Measurements from ENCODE around the gene MARK2.
"Not testable (repeated sequence)": the region's sequence is repeated elsewhere in the genome, so short reads cannot be mapped to it uniquely, and the experiment has no call there.

The MARK2 gene

DNA sequence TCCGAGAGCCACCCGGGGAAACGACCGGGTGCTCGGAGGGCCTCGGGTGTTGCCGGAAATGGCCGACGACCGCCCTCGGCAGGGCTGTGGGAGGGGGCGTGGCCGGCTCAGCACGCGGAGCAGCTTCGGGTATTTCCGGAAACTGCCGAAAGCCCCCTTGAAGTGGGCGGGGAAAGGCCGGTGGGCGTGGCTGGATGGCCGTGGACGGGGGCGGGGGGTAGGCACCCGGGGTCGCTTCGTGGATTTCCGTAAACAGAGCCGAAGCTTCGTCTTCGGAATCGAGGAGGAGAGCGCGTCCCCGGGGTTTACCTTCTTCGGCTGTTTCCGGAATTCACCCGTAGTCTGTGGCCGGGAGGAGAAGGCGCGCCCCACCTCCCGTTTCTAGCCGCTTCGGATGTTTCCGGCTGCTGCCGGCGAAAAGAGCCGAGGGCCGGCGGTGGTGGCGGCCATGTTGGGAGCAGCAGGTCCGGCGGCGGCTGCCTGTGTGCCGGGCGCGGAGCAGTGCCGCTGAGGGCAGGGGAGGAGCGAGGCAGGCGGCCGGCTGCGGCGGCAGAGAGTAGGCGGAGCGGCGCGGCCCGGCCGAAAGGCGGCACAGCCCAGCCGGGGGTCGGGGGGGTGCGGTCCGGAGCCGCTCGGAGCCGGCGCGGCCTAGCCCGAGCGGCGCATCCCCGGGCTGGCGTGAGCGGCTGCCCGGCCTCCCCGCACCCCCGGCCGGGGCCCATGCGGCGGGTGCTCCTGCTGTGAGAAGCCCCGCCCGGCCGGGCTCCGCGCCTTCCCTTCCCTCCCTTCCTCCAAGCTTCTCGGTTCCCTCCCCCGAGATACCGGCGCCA, at the start of gene MARK2:
Gene MARK2, plus strand, starts transcription at position 433 of the 830 bp plus-strand sequence. Its CDS starts 397 bp downstream, at position 830.
- H3K27me3 ChIP-seq (ENCODE audit: control insufficient read depth, insufficient read depth, low read length): no peaks in the 10 kb centered on the region
- H3K36me3 ChIP-seq (ENCODE audit: control insufficient read depth, low read depth, low read length): no peaks in the 10 kb centered on the region
- peaks cover 33% of the 10 kb centered on the region for H3K4me1 ChIP-seq (ENCODE audit: control insufficient read depth, low read depth, low read length)
- peak within 1 kb of the TSS; percentile 86 for H3K4me3 ChIP-seq (ENCODE audit: low read length)
- peak within 1 kb of the TSS; percentile 73 for H3K9ac ChIP-seq (ENCODE audit: low read length)
- H3K9me3 ChIP-seq (ENCODE audit: control insufficient read depth, low read depth, low read length): no peaks in the 10 kb centered on the region
- H3K27ac ChIP-seq (ENCODE audit: low read length): no peak within 1 kb of the TSS

- Histone ChIP-seq H3K4me3 (ENCODE audit: low read length) (no peak overlapping the region), H3K9me3 (ENCODE audit: control insufficient read depth, low read depth, low read length) (peaks cover 9% of the 10 kb centered on the region), H3K36me3 (ENCODE audit: control insufficient read depth, low read depth, low read length) (no peaks in the 10 kb centered on the region), H3K9ac (ENCODE audit: low read length) (no peak overlapping the region), H3K27ac (ENCODE audit: low read length) (no peak overlapping the region), H3K27me3 (ENCODE audit: control insufficient read depth, insufficient read depth, low read length) (no peaks in the 10 kb centered on the region), H3K4me1 (ENCODE audit: control insufficient read depth, low read depth, low read length) (no peaks in the 10 kb centered on the region)
Observed at GRCh38 chr11:63791495-63792167, 47.3 kb upstream of the MARK2 start.

DNA sequence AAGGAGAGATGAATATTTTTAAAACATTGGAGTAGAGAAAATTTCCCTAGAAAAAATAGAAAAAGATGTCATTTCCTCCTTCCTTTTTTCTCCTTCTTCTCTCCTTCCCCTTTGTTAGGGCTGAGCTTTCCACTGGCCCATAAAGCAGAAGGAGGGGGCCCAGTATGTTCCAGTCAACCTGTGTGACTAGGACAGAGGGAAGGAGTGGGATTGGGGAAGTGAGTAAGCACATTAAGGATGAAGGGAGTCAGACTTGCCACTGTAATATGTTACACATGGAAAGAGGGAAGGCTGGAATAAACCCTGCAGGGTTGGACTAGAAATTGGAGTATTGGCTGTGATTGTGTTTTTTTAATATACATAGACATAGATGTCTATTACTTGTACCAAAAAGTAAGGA, 45.7 kb upstream of the MARK2 start:
- no peaks in the 10 kb centered on the region for H3K27me3 ChIP-seq (ENCODE audit: control insufficient read depth, insufficient read depth, low read length)
- H3K27ac ChIP-seq (ENCODE audit: low read length): no peak overlapping the region
- peaks cover 9% of the 10 kb centered on the region for H3K9me3 ChIP-seq (ENCODE audit: control insufficient read depth, low read depth, low read length)
- no peak overlapping the region for H3K4me3 ChIP-seq (ENCODE audit: low read length)
- no peaks in the 10 kb centered on the region for H3K36me3 ChIP-seq (ENCODE audit: control insufficient read depth, low read depth, low read length)
- H3K9ac ChIP-seq (ENCODE audit: low read length): no peak overlapping the region
- no peaks in the 10 kb centered on the region for H3K4me1 ChIP-seq (ENCODE audit: control insufficient read depth, low read depth, low read length)

DNA sequence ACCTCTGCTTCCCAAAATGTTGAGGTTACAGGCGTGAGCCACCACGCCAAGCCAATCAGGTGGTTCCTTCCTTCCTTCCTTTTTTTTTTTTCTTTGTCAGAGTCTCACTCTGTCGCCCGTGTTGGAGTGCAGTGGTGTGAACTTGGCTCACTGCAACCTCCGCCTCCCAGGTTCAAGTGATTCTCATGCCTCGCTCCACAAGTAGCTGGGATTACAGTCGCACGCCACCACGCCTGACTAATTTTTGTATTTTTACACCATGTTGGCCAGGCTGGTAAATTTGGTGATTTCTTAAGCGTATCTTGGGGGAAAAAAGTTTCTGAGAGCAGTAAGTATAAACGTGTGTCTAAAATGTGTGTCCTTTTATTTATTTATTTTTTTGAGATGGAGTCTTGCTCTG, 43.8 kb upstream of the MARK2 start:
- H3K27ac ChIP-seq (ENCODE audit: low read length): no peak overlapping the region
- no peaks in the 10 kb centered on the region for H3K4me1 ChIP-seq (ENCODE audit: control insufficient read depth, low read depth, low read length)
- H3K9me3 ChIP-seq (ENCODE audit: control insufficient read depth, low read depth, low read length): peaks cover 9% of the 10 kb centered on the region
- H3K27me3 ChIP-seq (ENCODE audit: control insufficient read depth, insufficient read depth, low read length): no peaks in the 10 kb centered on the region
- no peaks in the 10 kb centered on the region for H3K36me3 ChIP-seq (ENCODE audit: control insufficient read depth, low read depth, low read length)
- H3K9ac ChIP-seq (ENCODE audit: low read length): no peak overlapping the region
- H3K4me3 ChIP-seq (ENCODE audit: low read length): no peak overlapping the region

GRCh38 chr11:63800921-63801320, 38.0 kb upstream of the MARK2 start:
- Histone ChIP-seq H3K27me3 (ENCODE audit: control insufficient read depth, insufficient read depth, low read length) (no peaks in the 10 kb centered on the region), H3K36me3 (ENCODE audit: control insufficient read depth, low read depth, low read length) (no peaks in the 10 kb centered on the region), H3K9ac (ENCODE audit: low read length) (no peak overlapping the region), H3K27ac (ENCODE audit: low read length) (no peak overlapping the region), H3K4me1 (ENCODE audit: control insufficient read depth, low read depth, low read length) (no peaks in the 10 kb centered on the region), H3K4me3 (ENCODE audit: low read length) (no peak overlapping the region), H3K9me3 (ENCODE audit: control insufficient read depth, low read depth, low read length) (no peaks in the 10 kb centered on the region)

DNA sequence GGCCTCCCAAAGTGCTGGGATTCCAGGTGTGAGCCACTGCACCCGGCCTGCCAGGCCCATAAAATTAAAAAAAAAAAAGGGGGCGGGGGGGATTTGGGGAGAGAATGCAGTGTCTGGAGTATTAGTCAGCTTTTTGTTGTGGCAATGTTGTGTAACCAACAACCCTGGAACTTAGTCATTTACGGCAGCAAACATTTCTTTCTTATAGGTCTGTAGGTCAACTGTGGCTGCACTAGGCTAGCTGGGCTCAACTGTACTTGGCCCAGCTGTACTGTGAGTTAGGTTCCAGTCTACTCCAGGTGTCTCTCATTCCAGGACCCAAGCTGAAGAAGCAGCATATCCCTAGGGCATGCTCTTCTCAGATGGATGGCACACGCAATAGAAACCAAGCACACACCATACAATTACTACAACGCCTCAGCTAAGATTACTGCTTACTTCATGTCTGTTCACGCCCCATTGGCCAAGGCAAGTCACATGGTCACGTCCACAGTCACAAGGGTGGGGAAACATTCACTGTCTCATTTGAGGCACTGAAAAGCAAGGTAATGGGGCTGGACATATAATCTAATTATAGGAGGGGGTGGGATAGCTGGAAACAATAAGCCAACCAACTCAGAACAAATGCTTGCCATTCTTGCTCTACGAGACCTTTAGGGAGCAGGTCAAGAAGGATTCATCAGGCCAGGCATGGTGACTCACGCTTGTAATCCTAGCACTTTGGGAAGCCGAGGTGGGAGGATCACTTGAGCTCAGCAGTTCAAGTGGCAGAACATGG, 36.1 kb upstream of the MARK2 start:
- Histone ChIP-seq H3K4me1 (ENCODE audit: control insufficient read depth, low read depth, low read length) (no peaks in the 10 kb centered on the region), H3K36me3 (ENCODE audit: control insufficient read depth, low read depth, low read length) (no peaks in the 10 kb centered on the region), H3K27ac (ENCODE audit: low read length) (no peak overlapping the region), H3K27me3 (ENCODE audit: control insufficient read depth, insufficient read depth, low read length) (no peaks in the 10 kb centered on the region), H3K9ac (ENCODE audit: low read length) (no peak overlapping the region), H3K9me3 (ENCODE audit: control insufficient read depth, low read depth, low read length) (no peaks in the 10 kb centered on the region), H3K4me3 (ENCODE audit: low read length) (no peak overlapping the region)

GRCh38 chr11:63804259-63804658, 34.7 kb upstream of the MARK2 start:
- Histone ChIP-seq H3K4me1 (ENCODE audit: control insufficient read depth, low read depth, low read length) (no peaks in the 10 kb centered on the region), H3K27me3 (ENCODE audit: control insufficient read depth, insufficient read depth, low read length) (no peaks in the 10 kb centered on the region), H3K9ac (ENCODE audit: low read length) (no peak overlapping the region), H3K27ac (ENCODE audit: low read length) (no peak overlapping the region), H3K9me3 (ENCODE audit: control insufficient read depth, low read depth, low read length) (no peaks in the 10 kb centered on the region), H3K4me3 (ENCODE audit: low read length) (no peak overlapping the region), H3K36me3 (ENCODE audit: control insufficient read depth, low read depth, low read length) (no peaks in the 10 kb centered on the region)

GRCh38 chr11:63805844-63806415, 33.0 kb upstream of the MARK2 start:
- H3K9ac ChIP-seq (ENCODE audit: low read length): no peak overlapping the region
- no peak overlapping the region for H3K4me3 ChIP-seq (ENCODE audit: low read length)
- H3K27ac ChIP-seq (ENCODE audit: low read length): no peak overlapping the region

DNA sequence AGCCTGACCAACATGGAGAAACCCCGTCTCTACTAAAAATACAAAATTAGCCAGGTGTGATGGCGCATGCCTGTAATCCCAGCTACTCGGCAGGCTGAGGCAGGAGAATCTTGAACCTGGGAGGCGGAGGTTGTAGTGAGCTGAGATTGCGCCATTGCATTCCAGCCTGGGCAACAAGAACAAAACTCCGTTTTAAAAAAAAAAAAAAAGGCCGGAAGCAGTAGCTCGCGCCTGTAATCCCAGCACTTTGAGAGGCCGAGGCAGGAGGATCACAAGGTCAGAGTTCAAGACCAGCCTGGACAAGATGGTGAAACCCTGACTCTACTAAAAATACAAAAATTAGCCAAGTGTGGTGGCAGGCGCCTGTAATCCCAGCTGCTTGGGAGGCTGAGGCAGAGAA, 28.5 kb upstream of the MARK2 start:
- not testable (repeated sequence) for H3K27me3 ChIP-seq (ENCODE audit: control insufficient read depth, insufficient read depth, low read length); H3K27ac ChIP-seq (ENCODE audit: low read length); H3K4me3 ChIP-seq (ENCODE audit: low read length); H3K36me3 ChIP-seq (ENCODE audit: control insufficient read depth, low read depth, low read length); H3K9ac ChIP-seq (ENCODE audit: low read length); H3K9me3 ChIP-seq (ENCODE audit: control insufficient read depth, low read depth, low read length)
- peaks cover 16% of the 10 kb centered on the region for H3K4me1 ChIP-seq (ENCODE audit: control insufficient read depth, low read depth, low read length)

More at GRCh38 chr11:63805844-63806415, 33.0 kb upstream of the MARK2 start:
- no peaks in the 10 kb centered on the region for H3K27me3 ChIP-seq (ENCODE audit: control insufficient read depth, insufficient read depth, low read length)
- H3K36me3 ChIP-seq (ENCODE audit: control insufficient read depth, low read depth, low read length): no peaks in the 10 kb centered on the region
- no peaks in the 10 kb centered on the region for H3K9me3 ChIP-seq (ENCODE audit: control insufficient read depth, low read depth, low read length)
- H3K4me1 ChIP-seq (ENCODE audit: control insufficient read depth, low read depth, low read length): no peaks in the 10 kb centered on the region

- H3K9me3 ChIP-seq (ENCODE audit: control insufficient read depth, low read depth, low read length): no peaks in the 10 kb centered on the region
- no peak overlapping the region for H3K27ac ChIP-seq (ENCODE audit: low read length)
- H3K9ac ChIP-seq (ENCODE audit: low read length): no peak overlapping the region
- peaks cover 18% of the 10 kb centered on the region for H3K4me1 ChIP-seq (ENCODE audit: control insufficient read depth, low read depth, low read length)
- H3K36me3 ChIP-seq (ENCODE audit: control insufficient read depth, low read depth, low read length): peaks cover 9% of the 10 kb centered on the region
- no peak overlapping the region for H3K4me3 ChIP-seq (ENCODE audit: low read length)
- H3K27me3 ChIP-seq (ENCODE audit: control insufficient read depth, insufficient read depth, low read length): peaks cover 6% of the 10 kb centered on the region
Observed at GRCh38 chr11:63811522-63811921, 27.4 kb upstream of the MARK2 start.

GRCh38 chr11:63813035-63813562, 25.8 kb upstream of the MARK2 start, which contains the start of gene SPINDOC:
SPINDOC (plus strand) TSS chr11:63813456; CDS start chr11:63813687, 231 bp downstream.
- H3K4me3 ChIP-seq (ENCODE audit: low read length): peak within 1 kb of the TSS; percentile 80
- H3K4me1 ChIP-seq (ENCODE audit: control insufficient read depth, low read depth, low read length): peaks cover 18% of the 10 kb centered on the region
- no peaks in the 10 kb centered on the region for H3K9me3 ChIP-seq (ENCODE audit: control insufficient read depth, low read depth, low read length)
- H3K9ac ChIP-seq (ENCODE audit: low read length): peak within 1 kb of the TSS; percentile 90
- H3K27ac ChIP-seq (ENCODE audit: low read length): peak within 1 kb of the TSS; percentile 82
- peaks cover 6% of the 10 kb centered on the region for H3K27me3 ChIP-seq (ENCODE audit: control insufficient read depth, insufficient read depth, low read length)
- peaks cover 22% of the 10 kb centered on the region for H3K36me3 ChIP-seq (ENCODE audit: control insufficient read depth, low read depth, low read length)
